Measurements from ENCODE around the gene STMND1.

STMND1 gene

GRCh38 chr6:17167327-17167979, 65.6 kb downstream of the STMND1 start:
- DNase-seq, result no peak

GRCh38 chr6:17169291-17169690, 67.4 kb downstream of the STMND1 start:
- DNase-seq, result no peak

DNA sequence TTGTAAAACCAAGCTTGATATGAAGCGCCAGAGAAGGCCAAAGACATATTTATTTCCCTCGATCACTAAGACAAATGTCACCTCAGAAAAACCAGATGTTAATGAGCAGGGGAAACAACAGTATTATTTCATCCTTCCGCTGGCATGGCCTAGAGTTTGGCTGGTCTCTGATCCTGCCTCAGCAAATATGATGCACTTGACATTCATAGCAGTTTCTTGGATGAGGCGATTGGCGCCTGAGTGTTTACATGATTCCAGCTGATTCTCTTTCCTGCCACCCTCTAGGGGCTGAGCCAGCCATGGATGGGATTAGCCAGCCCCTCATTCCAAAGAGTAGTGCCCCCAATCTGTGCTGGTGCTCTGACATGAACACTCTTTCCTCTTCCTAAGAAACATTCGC, 67.9 kb downstream of the STMND1 start:
- no peak for DNase-seq

- DNase-seq, result no peak
Measured at GRCh38 chr6:17172836-17173470, 71.1 kb downstream of the STMND1 start.

- DNase-seq, result no peak
Measured at GRCh38 chr6:17178326-17178725, 76.5 kb downstream of the STMND1 start.

DNA sequence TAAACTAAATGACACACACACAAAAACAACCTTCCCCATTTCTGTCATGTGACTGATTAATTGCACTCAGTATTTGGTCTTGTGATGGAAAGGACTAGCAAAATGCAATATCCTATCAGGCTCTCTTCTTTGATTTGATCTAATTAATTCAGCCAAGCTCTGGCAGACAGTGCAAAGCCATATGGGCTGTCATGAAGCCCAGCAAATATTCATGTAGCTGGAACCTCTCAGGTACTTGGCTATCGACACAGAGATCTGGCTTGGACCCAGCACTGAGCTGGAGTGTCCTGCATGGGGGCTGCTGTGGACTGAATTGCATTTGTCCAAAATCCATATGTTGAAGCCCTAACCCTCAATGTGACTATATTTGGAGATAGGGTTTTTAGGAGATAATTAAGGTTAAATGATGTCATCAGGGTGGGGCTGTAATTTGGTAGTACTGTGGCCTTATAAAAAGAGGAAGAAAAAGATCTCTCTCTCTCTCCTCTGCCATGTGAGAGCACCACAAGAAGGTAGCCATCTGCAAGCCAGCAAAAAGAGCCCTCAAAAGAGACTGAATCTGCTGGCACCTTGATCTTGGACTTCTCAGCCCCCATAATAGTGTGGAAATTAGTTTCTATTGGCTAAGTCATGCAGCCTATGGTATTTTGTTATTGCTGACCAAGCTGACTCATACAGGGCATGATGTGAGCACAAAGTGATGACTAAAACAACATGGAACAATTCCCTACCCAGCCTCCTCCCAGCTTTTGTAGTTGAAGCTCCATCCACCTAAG, 77.1 kb downstream of the STMND1 start:
- DNase-seq, result no peak

- DNase-seq, result no peak
Measured at GRCh38 chr6:17179530-17180073, 77.8 kb downstream of the STMND1 start.

Data from DMS153 (cell line).